Measurements from ENCODE around the gene CCNL2. TPM values are rescaled to one million over a fixed set of nuclear protein-coding genes. Genes with fewer than 3 reads are reported as not detected.

Gene CCNL2
- total RNA-seq, 1 experiment from 2014 or later = 206 TPM

- no peak for TF ChIP-seq EZH2 (IDR thresholded peaks at IDR 0.05; ENCODE audit: borderline replicate concordance, low read depth, low read length, poor library complexity, severe bottlenecking)
- TF ChIP-seq, protein P1, sequence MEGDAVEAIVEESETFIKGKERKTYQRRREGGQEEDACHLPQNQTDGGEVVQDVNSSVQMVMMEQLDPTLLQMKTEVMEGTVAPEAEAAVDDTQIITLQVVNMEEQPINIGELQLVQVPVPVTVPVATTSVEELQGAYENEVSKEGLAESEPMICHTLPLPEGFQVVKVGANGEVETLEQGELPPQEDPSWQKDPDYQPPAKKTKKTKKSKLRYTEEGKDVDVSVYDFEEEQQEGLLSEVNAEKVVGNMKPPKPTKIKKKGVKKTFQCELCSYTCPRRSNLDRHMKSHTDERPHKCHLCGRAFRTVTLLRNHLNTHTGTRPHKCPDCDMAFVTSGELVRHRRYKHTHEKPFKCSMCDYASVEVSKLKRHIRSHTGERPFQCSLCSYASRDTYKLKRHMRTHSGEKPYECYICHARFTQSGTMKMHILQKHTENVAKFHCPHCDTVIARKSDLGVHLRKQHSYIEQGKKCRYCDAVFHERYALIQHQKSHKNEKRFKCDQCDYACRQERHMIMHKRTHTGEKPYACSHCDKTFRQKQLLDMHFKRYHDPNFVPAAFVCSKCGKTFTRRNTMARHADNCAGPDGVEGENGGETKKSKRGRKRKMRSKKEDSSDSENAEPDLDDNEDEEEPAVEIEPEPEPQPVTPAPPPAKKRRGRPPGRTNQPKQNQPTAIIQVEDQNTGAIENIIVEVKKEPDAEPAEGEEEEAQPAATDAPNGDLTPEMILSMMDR (conservative IDR thresholded peaks at IDR 0.05; ENCODE audit: low read depth, low read length) = no peak
- no peak for DNase-seq (ENCODE audit: low spot score)
- POLR2A ChIA-PET (ENCODE audit: low non-redundant PET) = no interaction called here
- no peaks in the 10 kb centered on the region for H3K27me3 ChIP-seq (replicated peaks; ENCODE audit: insufficient read depth, low read depth, low read length, poor library complexity)
- BruUV-seq (replicated peaks) = no TSS peak
- CTCF ChIA-PET = interaction anchor here (0.5 to 0.6 kb wide), 2 partner anchors 151 to 487 kb away, joined by 3 to 6 read pairs; no protein-coding TSS in a partner anchor
- no peaks in the 10 kb centered on the region for H3K36me3 ChIP-seq (ENCODE audit: insufficient read depth, low read length, poor library complexity, severe bottlenecking)
- no peak overlapping the region for H3K4me3 ChIP-seq (ENCODE audit: low read depth, low read length, poor library complexity, severe bottlenecking)
- H3K27ac ChIP-seq (ENCODE audit: low read depth, low read length, poor library complexity, severe bottlenecking) = no peak overlapping the region
- intact Hi-C loops (cut with micrococcal nuclease; ENCODE audit: unreplicated experiment) = no loop called here
- H3K4me1 ChIP-seq (ENCODE audit: insufficient read depth, low read length, poor library complexity, severe bottlenecking) = no peaks in the 10 kb centered on the region
- no peaks in the 10 kb centered on the region for H3K9me3 ChIP-seq (ENCODE audit: low read depth, low read length, poor library complexity, severe bottlenecking)
Observed at GRCh38 chr1:1421907-1422464, 22.9 kb upstream of the CCNL2 start.

DNA sequence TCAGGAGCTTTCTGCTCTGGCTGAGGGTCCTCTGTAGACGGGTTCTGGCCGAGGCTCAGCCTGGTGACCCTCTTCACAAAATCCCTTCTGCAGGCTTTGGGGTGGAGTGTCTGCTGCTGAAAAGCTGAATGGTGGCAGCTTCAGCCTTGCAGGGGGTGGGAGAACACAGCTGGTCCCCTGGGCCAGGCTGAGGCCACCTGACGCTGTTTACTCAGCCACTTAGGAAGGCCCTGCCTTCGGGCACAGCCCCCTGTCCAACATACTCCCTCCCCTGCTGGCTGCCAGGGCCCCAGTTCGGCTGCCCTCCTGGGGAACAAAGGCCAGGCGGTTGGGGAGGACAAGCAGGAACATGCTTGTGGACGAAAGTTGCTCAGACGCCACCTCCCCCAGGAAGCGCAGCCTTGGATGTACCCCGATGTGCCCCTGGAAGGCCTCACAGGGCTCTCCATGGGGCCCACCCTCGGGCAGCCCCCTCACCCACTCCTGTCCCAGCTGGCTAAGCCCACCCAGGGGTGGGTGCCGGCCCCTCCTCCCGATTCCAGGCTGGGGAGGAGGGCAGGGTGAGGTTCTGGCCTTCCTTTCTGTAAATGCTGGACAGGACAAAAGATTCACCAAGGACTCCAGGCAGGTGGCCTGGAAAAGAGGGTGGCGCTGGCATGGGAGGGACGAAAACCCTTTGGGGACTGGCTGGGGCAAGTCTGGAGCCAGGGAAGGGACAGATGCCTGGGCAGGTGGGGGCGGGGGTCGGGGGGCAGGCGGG, 22.2 kb upstream of the CCNL2 start, which contains the start of gene ANKRD65:
ANKRD65 (minus strand) TSS at position 130 of the 760 bp plus-strand sequence. CDS start 271 bp downstream, outside the sequence.
- intact Hi-C loops (cut with micrococcal nuclease; ENCODE audit: unreplicated experiment) = no loop called here
- Histone ChIP-seq H3K4me1 (ENCODE audit: insufficient read depth, low read length, poor library complexity, severe bottlenecking) (no peaks in the 10 kb centered on the region), H3K27ac (ENCODE audit: low read depth, low read length, poor library complexity, severe bottlenecking) (no peak within 1 kb of the TSS), H3K27me3 (replicated peaks; ENCODE audit: insufficient read depth, low read depth, low read length, poor library complexity) (no peaks in the 10 kb centered on the region), H3K9me3 (ENCODE audit: low read depth, low read length, poor library complexity, severe bottlenecking) (no peaks in the 10 kb centered on the region), H3K36me3 (ENCODE audit: insufficient read depth, low read length, poor library complexity, severe bottlenecking) (no peaks in the 10 kb centered on the region), H3K4me3 (ENCODE audit: low read depth, low read length, poor library complexity, severe bottlenecking) (no peak within 1 kb of the TSS)
- TF ChIP-seq, protein P1 (conservative IDR thresholded peaks at IDR 0.05; ENCODE audit: low read depth, low read length) = no peak
- no peak for TF ChIP-seq EZH2 (IDR thresholded peaks at IDR 0.05; ENCODE audit: borderline replicate concordance, low read depth, low read length, poor library complexity, severe bottlenecking)
- ChIA-PET CTCF (interaction anchor here (0.7 kb wide), 1 partner anchor 49 kb away, joined by 9 read pairs; no protein-coding TSS in a partner anchor), POLR2A (ENCODE audit: low non-redundant PET) (no interaction called here)
- BruUV-seq (replicated peaks) = no TSS peak
- DNase-seq (ENCODE audit: low spot score) = no peak

DNA sequence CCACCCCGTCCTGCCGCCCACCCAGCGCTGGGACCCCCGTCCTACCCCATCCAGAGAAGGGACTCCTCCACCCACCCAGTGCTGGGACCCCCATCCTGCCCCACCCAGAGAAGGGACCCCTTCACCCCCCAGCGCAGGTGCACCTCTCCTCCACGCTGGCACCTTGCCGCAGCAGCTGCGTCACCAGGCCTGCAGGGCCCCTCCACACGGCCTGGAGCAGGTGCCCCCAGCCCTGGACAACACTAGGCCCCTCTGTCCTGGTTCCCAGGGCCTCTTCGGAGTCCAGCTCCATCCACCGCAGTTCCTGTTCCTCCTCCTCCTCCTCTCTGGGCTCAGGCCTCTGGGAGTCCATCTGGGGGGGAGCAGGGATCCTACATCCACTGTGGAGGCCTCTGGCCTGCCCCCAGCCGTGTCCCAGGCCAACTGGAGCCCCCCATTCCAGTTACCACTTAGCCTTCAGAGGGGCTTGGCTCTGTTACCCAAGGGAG, 21.6 kb upstream of the CCNL2 start:
- no peaks in the 10 kb centered on the region for H3K9me3 ChIP-seq (ENCODE audit: low read depth, low read length, poor library complexity, severe bottlenecking)
- intact Hi-C loops (cut with micrococcal nuclease; ENCODE audit: unreplicated experiment) = no loop called here
- H3K4me1 ChIP-seq (ENCODE audit: insufficient read depth, low read length, poor library complexity, severe bottlenecking) = no peaks in the 10 kb centered on the region
- no TSS peak for BruUV-seq (replicated peaks)
- DNase-seq (ENCODE audit: low spot score) = no peak
- no peaks in the 10 kb centered on the region for H3K27me3 ChIP-seq (replicated peaks; ENCODE audit: insufficient read depth, low read depth, low read length, poor library complexity)
- TF ChIP-seq, protein P1 (conservative IDR thresholded peaks at IDR 0.05; ENCODE audit: low read depth, low read length) = no peak
- TF ChIP-seq EZH2 (IDR thresholded peaks at IDR 0.05; ENCODE audit: borderline replicate concordance, low read depth, low read length, poor library complexity, severe bottlenecking) = no peak
- H3K27ac ChIP-seq (ENCODE audit: low read depth, low read length, poor library complexity, severe bottlenecking) = no peak overlapping the region
- ChIA-PET POLR2A (ENCODE audit: low non-redundant PET) (no interaction called here), CTCF (interaction anchor here (0.7 to 0.8 kb wide), 2 partner anchors 13 to 48 kb away, joined by 4 to 9 read pairs; no protein-coding TSS in a partner anchor)
- no peaks in the 10 kb centered on the region for H3K36me3 ChIP-seq (ENCODE audit: insufficient read depth, low read length, poor library complexity, severe bottlenecking)
- no peak overlapping the region for H3K4me3 ChIP-seq (ENCODE audit: low read depth, low read length, poor library complexity, severe bottlenecking)
